Measurements from ENCODE around the gene ANAPC10.

DNA sequence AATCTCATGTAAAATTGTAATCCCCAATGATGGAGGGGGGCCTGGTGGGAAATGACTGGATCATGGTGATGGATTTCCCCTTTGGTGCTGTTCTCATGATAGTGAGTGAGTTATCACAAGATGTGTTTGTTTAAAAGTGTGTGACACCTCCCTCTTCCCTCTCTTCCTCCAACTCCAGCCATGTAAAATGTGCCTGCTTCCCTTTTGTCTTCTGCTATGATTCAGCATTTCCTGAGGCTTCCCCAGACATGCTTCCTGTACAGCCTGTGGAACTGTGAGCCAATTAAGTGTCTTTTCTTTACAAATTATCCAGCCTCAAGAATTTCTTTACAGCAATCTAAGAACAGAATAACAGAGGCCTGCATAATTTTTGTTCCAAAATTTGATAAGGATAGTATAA is 85.2 kb downstream of the ANAPC10 start:
- TF ChIP-seq, protein P1, sequence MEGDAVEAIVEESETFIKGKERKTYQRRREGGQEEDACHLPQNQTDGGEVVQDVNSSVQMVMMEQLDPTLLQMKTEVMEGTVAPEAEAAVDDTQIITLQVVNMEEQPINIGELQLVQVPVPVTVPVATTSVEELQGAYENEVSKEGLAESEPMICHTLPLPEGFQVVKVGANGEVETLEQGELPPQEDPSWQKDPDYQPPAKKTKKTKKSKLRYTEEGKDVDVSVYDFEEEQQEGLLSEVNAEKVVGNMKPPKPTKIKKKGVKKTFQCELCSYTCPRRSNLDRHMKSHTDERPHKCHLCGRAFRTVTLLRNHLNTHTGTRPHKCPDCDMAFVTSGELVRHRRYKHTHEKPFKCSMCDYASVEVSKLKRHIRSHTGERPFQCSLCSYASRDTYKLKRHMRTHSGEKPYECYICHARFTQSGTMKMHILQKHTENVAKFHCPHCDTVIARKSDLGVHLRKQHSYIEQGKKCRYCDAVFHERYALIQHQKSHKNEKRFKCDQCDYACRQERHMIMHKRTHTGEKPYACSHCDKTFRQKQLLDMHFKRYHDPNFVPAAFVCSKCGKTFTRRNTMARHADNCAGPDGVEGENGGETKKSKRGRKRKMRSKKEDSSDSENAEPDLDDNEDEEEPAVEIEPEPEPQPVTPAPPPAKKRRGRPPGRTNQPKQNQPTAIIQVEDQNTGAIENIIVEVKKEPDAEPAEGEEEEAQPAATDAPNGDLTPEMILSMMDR (IDR thresholded peaks at IDR 0.05; ENCODE audit: extremely low read depth in 1 of 2, insufficient read depth in 1 of 2, low read depth in 1 of 2, low read length in 2 of 2), result no peak
- TF ChIP-seq, protein P2, sequence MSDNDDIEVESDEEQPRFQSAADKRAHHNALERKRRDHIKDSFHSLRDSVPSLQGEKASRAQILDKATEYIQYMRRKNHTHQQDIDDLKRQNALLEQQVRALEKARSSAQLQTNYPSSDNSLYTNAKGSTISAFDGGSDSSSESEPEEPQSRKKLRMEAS (IDR thresholded peaks at IDR 0.05; ENCODE audit: insufficient read depth, insufficient read length), result no peak
- TF ChIP-seq POLR2AphosphoS5 (IDR thresholded peaks at IDR 0.05; ENCODE audit: insufficient read depth, low read depth, low read length) (peak; percentile 85), EZH2 (IDR thresholded peaks at IDR 0.05; ENCODE audit: borderline replicate concordance, low read depth, low read length, severe bottlenecking) (no peak), POLR2A (IDR thresholded peaks at IDR 0.05; ENCODE audit: low read depth, low read length) (no peak)

Data from endothelial cell of umbilical vein (primary cell).